Breast epithelium (tissue), 4 donors: ENCODE measurements around the gene ABCC4. TPM values are rescaled to one million over a fixed set of nuclear protein-coding genes. Genes with fewer than 3 reads are reported as not detected.

Experiments used
- DNase-seq, 2 donors: peaks; one replicate each; pipeline ENCODE4 v3.0.0-alpha.2; 2019; ENCODE audit warnings: low spot score in 2 of 2
- H3K27ac ChIP-seq, 2 donors: fragments of 200-600 bp; sonication (generic) in 1 of 2; one replicate each; pipeline ENCODE4 v1.5.1; 2016 to 2019; ENCODE audit warnings: mild to moderate bottlenecking in 1 of 2
- H3K27me3 ChIP-seq, 2 donors: fragments of 200-600 bp; sonication (generic) in 1 of 2; one replicate each; pipeline versions ENCODE4 v1.5.1 to v1.6.0; 2017 to 2019; ENCODE audit warnings: control low read depth in 1 of 2, mild to moderate bottlenecking in 1 of 2
- H3K36me3 ChIP-seq: fragments of 200-600 bp; one replicate; pipeline ENCODE4 v1.5.1; 2019
- H3K4me1 ChIP-seq, 2 donors: fragments of 200-600 bp; sonication (generic); one replicate each; pipeline ENCODE4 v1.5.1; 2016 to 2019; ENCODE audit warnings: control low read depth in 1 of 2
- H3K4me3 ChIP-seq, 3 donors: fragments of 200-600 bp; sonication (generic); 1 replicate in 2 of 3; 2 replicates in 1 of 3; pipeline ENCODE4 v1.5.1; 2016 to 2019; ENCODE audit warnings: mild to moderate bottlenecking in 3 of 3, moderate library complexity in 2 of 3
- H3K9me3 ChIP-seq, 2 donors: fragments of 200-600 bp; sonication (generic) in 1 of 2; one replicate each; pipeline ENCODE4 v1.5.1; 2016 to 2019; ENCODE audit warnings: control low read depth in 1 of 2
- POLR2A ChIP-seq: fragments of 450-650 bp; IDR thresholded peaks from one replicate; pipeline ENCODE4 v1.6.1; 2016; ENCODE audit warnings: antibody characterized with exemption, mild to moderate bottlenecking, moderate library complexity
- POLR2AphosphoS5 ChIP-seq, 3 donors: sonication (generic); formaldehyde crosslinking; IDR thresholded peaks; one replicate each; pipeline ENCODE4 v1.6.1; 2017; ENCODE audit warnings: antibody characterized with exemption in 3 of 3
- intact Hi-C: fragments of 100-400 bp; cut with DNase I; formaldehyde crosslinking; loops from one replicate; pipeline ENCODE4 v1.15.1; 2023; ENCODE audit warnings: low total_unique reads
- total RNA-seq, 3 donors: library from RNA; depleted of rRNA; stranded (reverse); fragments of >200 nt; gene quantifications; one replicate each; pipeline ENCODE4 v1.1.0, GENCODE V29; 2016
- TF ChIP-seq, protein P1 (sequence below), 3 donors: fragments of 450-650 bp; IDR thresholded peaks; one replicate each; pipeline ENCODE4 v1.5.1; 2016 to 2017; ENCODE audit warnings: antibody characterized with exemption in 3 of 3, mild to moderate bottlenecking in 3 of 3, moderate library complexity in 3 of 3

The ABCC4 gene
- total RNA-seq, 3 donors from 2014 or later = 4.1 to 6.2 (median 4.5) TPM

DNA sequence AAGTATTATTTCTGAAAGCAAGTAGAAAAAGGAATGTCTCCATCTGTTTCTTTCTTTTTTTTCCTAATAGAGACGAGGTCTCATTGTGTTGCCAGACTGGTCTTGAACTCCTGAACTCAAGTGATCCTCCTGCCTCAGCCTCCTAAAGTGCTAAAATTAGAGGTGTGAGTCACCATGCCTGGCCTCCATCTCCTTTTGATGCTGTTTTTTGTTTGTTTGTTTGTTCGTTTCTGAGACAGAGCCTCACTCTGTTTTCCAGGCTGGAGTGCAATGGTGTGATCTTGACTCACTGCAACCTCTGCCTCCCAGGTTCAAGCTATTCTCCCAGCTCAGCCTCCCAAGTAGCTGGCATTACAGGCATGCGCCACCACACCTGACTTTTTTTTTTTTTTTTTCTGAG, 14.5 kb upstream of the ABCC4 start:
- TF ChIP-seq POLR2A (no peak), POLR2AphosphoS5 (IDR thresholded peaks at IDR 0.05) (no peak)
- TF ChIP-seq, protein P1, sequence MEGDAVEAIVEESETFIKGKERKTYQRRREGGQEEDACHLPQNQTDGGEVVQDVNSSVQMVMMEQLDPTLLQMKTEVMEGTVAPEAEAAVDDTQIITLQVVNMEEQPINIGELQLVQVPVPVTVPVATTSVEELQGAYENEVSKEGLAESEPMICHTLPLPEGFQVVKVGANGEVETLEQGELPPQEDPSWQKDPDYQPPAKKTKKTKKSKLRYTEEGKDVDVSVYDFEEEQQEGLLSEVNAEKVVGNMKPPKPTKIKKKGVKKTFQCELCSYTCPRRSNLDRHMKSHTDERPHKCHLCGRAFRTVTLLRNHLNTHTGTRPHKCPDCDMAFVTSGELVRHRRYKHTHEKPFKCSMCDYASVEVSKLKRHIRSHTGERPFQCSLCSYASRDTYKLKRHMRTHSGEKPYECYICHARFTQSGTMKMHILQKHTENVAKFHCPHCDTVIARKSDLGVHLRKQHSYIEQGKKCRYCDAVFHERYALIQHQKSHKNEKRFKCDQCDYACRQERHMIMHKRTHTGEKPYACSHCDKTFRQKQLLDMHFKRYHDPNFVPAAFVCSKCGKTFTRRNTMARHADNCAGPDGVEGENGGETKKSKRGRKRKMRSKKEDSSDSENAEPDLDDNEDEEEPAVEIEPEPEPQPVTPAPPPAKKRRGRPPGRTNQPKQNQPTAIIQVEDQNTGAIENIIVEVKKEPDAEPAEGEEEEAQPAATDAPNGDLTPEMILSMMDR (IDR thresholded peaks at IDR 0.05) = no peak
- intact Hi-C loops = no loop called here
- H3K4me3 ChIP-seq = no peak overlapping the region
- no peak for DNase-seq
- H3K9me3 ChIP-seq = no peaks in the 10 kb centered on the region
- H3K4me1 ChIP-seq = no peaks in the 10 kb centered on the region
- H3K36me3 ChIP-seq = no peaks in the 10 kb centered on the region
- no peaks in the 10 kb centered on the region for H3K27me3 ChIP-seq
- H3K27ac ChIP-seq = no peak overlapping the region

DNA sequence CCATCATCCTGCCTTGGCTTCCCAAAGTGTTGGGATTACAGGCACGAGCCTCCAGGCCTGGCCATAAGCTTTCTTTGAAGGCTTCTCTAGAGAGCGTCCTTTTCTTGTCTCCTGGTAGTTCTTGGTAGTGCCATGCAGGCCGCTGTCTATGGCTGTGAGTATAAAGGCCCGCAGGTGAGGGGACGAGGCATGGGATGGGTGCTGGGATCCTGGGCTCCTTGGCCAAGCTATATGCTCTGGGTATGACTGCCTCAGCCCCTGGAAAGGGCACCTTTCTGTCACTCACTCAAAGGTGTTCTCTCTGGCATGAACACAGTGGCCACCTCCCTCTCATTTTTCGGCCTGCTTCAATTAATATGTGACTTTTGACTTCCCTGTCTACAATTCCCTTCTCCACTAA, 6.3 kb upstream of the ABCC4 start:
- intact Hi-C loops = no loop called here
- TF ChIP-seq, protein P1 (IDR thresholded peaks at IDR 0.05) = no peak
- TF ChIP-seq POLR2AphosphoS5 (IDR thresholded peaks at IDR 0.05) (no peak), POLR2A (no peak)

DNA sequence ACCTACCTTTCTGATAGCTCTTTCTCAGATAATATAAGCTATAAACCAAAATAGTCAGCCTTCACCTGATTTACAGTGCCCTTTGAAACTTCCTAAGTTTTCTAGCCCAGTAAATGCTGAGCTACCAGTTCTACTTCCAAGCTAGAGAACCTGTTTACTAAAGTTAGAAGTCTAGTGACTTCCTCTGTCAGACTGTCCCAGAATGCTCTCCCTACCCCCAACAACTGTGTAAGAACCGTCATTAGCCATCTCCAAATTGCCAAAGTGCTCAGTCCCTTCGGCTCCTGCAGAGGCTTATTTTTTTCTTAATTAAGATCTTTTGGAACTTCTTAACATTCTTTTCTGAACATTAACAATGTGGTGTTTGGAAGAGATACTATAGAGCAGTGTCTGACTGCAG, 3.2 kb upstream of the ABCC4 start:
- H3K36me3 ChIP-seq = no peaks in the 10 kb centered on the region
- H3K27me3 ChIP-seq = no peaks in the 10 kb centered on the region
- intact Hi-C loops = no loop called here
- TF ChIP-seq POLR2AphosphoS5 (IDR thresholded peaks at IDR 0.05) (no peak), POLR2A (no peak)
- TF ChIP-seq, protein P1 (IDR thresholded peaks at IDR 0.05) = no peak
- H3K4me3 ChIP-seq = no peak overlapping the region
- no peak for DNase-seq
- H3K9me3 ChIP-seq = peaks cover 0 to 3% of the 10 kb centered on the region in 2 donors
- H3K4me1 ChIP-seq = no peaks in the 10 kb centered on the region
- no peak overlapping the region for H3K27ac ChIP-seq

More for the DNA sequence above, 6.3 kb upstream of the ABCC4 start:
- no peak overlapping the region for H3K27ac ChIP-seq
- H3K4me3 ChIP-seq = no peak overlapping the region
- peaks cover 0 to 12% of the 10 kb centered on the region in 2 donors for H3K9me3 ChIP-seq
- no peaks in the 10 kb centered on the region for H3K27me3 ChIP-seq
- no peak for DNase-seq
- H3K36me3 ChIP-seq = no peaks in the 10 kb centered on the region
- H3K4me1 ChIP-seq = no peaks in the 10 kb centered on the region

DNA sequence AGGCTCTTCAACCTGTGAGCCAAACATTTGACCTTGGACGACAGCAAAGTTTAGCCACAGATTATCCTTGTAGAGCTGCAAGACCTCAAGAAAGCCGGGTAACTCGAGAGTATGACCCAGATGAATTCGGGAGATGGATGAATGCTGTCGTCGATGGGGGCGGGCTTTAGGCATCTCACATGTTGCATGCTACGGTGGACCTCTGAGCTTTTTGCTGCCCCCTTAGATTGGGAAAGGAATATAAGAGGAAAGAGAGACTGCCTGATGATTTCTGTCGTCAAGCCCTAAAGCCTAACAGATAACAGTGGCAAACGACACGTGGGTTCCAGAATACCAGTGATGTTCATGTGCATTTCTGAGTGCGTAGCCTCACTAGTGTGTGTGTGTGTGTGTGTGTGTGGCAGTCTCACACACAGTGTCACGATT, 730 bp upstream of the ABCC4 start:
- H3K4me3 ChIP-seq = peak overlapping the region; percentile 69 to 71 (median 71)
- no peak for DNase-seq
- no peaks in the 10 kb centered on the region for H3K36me3 ChIP-seq
- no peaks in the 10 kb centered on the region for H3K4me1 ChIP-seq
- no peaks in the 10 kb centered on the region for H3K9me3 ChIP-seq
- no peak overlapping the region for H3K27ac ChIP-seq
- no peak for TF ChIP-seq POLR2A
- TF ChIP-seq, protein P1 (IDR thresholded peaks at IDR 0.05) = no peak
- TF ChIP-seq POLR2AphosphoS5 (IDR thresholded peaks at IDR 0.05) = no peak
- H3K27me3 ChIP-seq = no peaks in the 10 kb centered on the region
- intact Hi-C loops = no loop called here

DNA sequence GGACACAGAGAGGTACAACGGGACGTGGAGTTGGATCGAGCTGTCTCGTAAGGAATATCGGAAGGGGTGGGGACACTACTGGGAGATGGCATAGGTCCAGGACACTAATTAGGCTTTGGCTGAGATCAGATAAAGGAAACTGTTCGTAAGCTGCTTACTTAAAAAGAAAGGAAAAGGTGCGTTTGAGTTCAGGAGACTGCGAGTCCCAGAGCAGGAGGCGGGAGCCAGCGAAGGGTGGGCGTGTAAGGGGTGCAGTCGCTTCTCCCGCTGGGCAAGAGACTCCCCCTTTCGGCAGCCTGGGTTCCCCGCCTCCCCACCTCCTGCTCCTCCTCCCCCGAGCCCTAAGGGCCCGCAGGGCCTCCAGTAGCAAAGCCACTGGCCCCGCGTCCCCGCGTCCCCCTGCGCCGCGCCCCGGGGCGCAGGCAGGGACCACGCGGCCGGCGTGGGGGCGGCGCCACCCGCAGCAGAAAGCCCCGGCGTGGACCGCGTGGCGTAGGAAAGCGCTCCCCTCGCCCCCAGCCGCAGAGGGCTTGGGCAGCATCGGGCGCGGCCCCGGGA, 547 bp downstream of the ABCC4 start:
- H3K4me3 ChIP-seq = peak overlapping the region; percentile 69 to 71 (median 71)
- H3K27me3 ChIP-seq = no peaks in the 10 kb centered on the region
- H3K27ac ChIP-seq = no peak overlapping the region
- no peaks in the 10 kb centered on the region for H3K4me1 ChIP-seq
- no peaks in the 10 kb centered on the region for H3K9me3 ChIP-seq
- no peak for TF ChIP-seq POLR2A
- TF ChIP-seq, protein P1 (IDR thresholded peaks at IDR 0.05) = no peak
- TF ChIP-seq POLR2AphosphoS5 (IDR thresholded peaks at IDR 0.05) = no peak
- DNase-seq = no peak
- H3K36me3 ChIP-seq = no peaks in the 10 kb centered on the region
- intact Hi-C loops = no loop called here
